Vagina (tissue), 2 donors: ENCODE measurements around the gene GPR26.

Experiments used
- CTCF ChIP-seq, 3 experiments: fragments of 450-650 bp in 2 of 3; fragments of 200-600 bp in 1 of 3; sonication (generic) in 1 of 3; IDR thresholded peaks; one replicate each; pipeline ENCODE4 v1.5.1; 2017 to 2019; ENCODE audit warnings: antibody characterized with exemption in 3 of 3, mild to moderate bottlenecking in 2 of 3, moderate library complexity in 2 of 3
- POLR2AphosphoS5 ChIP-seq, 2 donors: sonication (generic); formaldehyde crosslinking; IDR thresholded peaks; one replicate each; pipeline ENCODE4 v1.9.0; 2017; ENCODE audit warnings: antibody characterized with exemption in 2 of 2, mild to moderate bottlenecking in 2 of 2, low read depth in 1 of 2; ENCODE audit not compliant: insufficient read depth in 1 of 2

GRCh38 chr10:123674741-123675140, 8.6 kb downstream of the GPR26 start:
- no peak for TF ChIP-seq CTCF (IDR thresholded peaks at IDR 0.05)
- no peak for TF ChIP-seq POLR2AphosphoS5 (IDR thresholded peaks at IDR 0.05; ENCODE audit: insufficient read depth in 1 of 2, low read depth in 1 of 2)
